Lower leg skin (tissue), 4 donors: Measurements from ENCODE around the gene NHERF1. TPM values are rescaled to one million over a fixed set of nuclear protein-coding genes. Genes with fewer than 3 reads are reported as not detected.

Experiments used
- DNase-seq, 2 donors: peaks; one replicate each; pipeline ENCODE4 v3.0.0-alpha.2; 2019; ENCODE audit warnings: low spot score in 2 of 2
- H3K4me3 ChIP-seq: fragments of 200-600 bp; sonication (generic); 2 replicates; pipeline ENCODE4 v1.5.1; 2017; ENCODE audit warnings: mild to moderate bottlenecking, low read depth; ENCODE audit not compliant: poor library complexity, severe bottlenecking
- POLR2A ChIP-seq, 2 donors: fragments of 450-650 bp; IDR thresholded peaks; one replicate each; pipeline ENCODE4 v1.6.1; 2016 to 2017; ENCODE audit warnings: antibody characterized with exemption in 2 of 2, mild to moderate bottlenecking in 1 of 2, moderate library complexity in 1 of 2
- WGBS, 2 donors: methylation state at CpG; one replicate each; pipeline ENCODE4 v1.1.5; 2018; 5-methylcytosine and 5-hydroxymethylcytosine counted together
- intact Hi-C: fragments of 100-400 bp; cut with DNase I; formaldehyde crosslinking; loops from one replicate; pipeline ENCODE4 v1.15.0; 2023; ENCODE audit warnings: low total_unique reads
- total RNA-seq, 4 donors: library from RNA; depleted of rRNA; stranded (reverse); fragments of >200 nt; gene quantifications; one replicate each; pipeline ENCODE4 v1.1.0, GENCODE V29; 2016
- TF ChIP-seq, protein P1 (sequence below), 3 donors: fragments of 450-650 bp; IDR thresholded peaks; one replicate each; pipeline ENCODE4 v1.5.1; 2016; ENCODE audit warnings: antibody characterized with exemption in 3 of 3, mild to moderate bottlenecking in 3 of 3, moderate library complexity in 2 of 3

The NHERF1 gene
- total RNA-seq, 4 donors from 2014 or later = 47.6 to 67.7 (median 58.6) TPM

DNA sequence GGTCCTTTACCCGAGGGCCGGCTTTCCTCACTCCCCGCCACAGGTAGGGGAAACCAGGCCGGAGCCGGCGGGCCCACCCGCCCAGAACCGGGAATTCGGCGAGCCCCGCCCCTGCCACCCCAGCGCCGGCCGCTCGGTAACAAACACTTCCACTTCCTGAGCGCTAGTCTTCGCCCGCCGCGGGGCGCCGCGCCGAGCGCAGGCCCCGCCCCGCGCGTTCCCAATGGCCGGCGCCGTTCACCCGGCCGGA lies 224 bp upstream of the NHERF1 start:
- TF ChIP-seq, protein P1, sequence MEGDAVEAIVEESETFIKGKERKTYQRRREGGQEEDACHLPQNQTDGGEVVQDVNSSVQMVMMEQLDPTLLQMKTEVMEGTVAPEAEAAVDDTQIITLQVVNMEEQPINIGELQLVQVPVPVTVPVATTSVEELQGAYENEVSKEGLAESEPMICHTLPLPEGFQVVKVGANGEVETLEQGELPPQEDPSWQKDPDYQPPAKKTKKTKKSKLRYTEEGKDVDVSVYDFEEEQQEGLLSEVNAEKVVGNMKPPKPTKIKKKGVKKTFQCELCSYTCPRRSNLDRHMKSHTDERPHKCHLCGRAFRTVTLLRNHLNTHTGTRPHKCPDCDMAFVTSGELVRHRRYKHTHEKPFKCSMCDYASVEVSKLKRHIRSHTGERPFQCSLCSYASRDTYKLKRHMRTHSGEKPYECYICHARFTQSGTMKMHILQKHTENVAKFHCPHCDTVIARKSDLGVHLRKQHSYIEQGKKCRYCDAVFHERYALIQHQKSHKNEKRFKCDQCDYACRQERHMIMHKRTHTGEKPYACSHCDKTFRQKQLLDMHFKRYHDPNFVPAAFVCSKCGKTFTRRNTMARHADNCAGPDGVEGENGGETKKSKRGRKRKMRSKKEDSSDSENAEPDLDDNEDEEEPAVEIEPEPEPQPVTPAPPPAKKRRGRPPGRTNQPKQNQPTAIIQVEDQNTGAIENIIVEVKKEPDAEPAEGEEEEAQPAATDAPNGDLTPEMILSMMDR (IDR thresholded peaks at IDR 0.05) = no peak
- no peak for TF ChIP-seq POLR2A (IDR thresholded peaks at IDR 0.05)
- no peak for DNase-seq
- 0 to 1% methylated on average over 7 to 30 of the region's 34 CpGs for WGBS, 2 donors
- H3K4me3 ChIP-seq = no peak overlapping the region
- intact Hi-C loops = loop anchor here (10.0 kb wide), 1 partner anchor 117 kb away; no protein-coding TSS in a partner anchor

DNA sequence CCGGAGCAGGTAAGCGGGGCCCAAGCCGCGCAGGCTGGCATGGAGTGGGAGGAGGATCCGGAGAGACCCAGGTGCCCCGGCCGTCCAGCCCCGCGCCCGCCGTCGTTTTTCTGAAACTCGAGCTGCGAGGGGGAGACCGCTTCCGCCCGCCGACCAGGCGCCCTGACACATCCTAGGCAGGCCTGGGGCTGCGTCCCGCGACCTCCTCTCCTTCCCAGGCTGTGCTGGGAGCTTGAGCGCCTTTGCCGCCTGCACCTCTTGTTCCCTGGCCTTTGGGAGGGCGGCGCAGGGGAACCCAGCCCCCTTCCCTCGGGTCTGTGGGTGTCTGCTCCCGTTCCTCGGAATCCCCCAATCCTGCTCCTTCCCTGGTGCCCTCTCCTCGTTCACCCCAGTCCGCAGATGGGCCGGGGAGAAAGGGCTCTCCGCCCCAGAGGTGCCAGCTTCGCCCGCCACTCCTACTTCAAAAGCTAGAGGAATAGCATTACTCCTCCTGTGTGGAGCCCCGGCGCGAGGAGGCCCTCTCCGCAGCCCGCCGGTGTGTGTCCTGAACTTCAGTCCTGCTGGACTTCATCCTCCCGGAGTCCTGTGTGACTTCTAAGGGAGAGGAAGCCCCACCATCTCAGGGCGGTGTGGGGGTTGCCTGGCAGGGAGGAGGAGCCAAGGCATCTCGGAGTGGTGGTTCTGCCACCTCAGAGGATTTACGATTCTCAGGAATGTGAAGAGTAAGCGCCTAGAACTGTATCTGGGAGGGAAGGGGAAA lies 1.0 kb downstream of the NHERF1 start:
- WGBS, 2 donors = 6 to 11% methylated on average over 23 to 36 of the region's 46 CpGs
- intact Hi-C loops = loop anchor here (10.0 kb wide), 1 partner anchor 115 kb away; no protein-coding TSS in a partner anchor
- H3K4me3 ChIP-seq = peak overlapping the region; percentile 98
- DNase-seq = no peak
- TF ChIP-seq, protein P1 (IDR thresholded peaks at IDR 0.05) = no peak
- no peak for TF ChIP-seq POLR2A (IDR thresholded peaks at IDR 0.05)

DNA sequence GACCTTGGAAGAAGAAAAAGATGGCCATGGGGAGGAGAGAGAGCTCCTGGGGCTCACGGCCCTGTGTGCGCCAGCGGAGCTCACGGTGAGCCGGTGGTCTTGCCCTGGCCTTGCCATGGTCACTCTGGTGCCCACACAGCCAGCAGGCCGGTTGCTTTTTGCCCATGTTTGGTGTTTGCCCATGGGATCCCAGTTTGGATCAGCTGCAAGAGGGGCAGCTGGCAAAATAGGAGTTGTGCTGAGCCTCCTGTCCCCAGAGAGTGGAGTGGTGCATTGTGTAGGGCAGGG lies 1.6 kb downstream of the NHERF1 start:
- WGBS, 2 donors = 46 to 68% methylated on average over 6 of the region's 6 CpGs
- peak overlapping the region; percentile 98 for H3K4me3 ChIP-seq
- TF ChIP-seq POLR2A (IDR thresholded peaks at IDR 0.05) = no peak
- TF ChIP-seq, protein P1 (IDR thresholded peaks at IDR 0.05) = no peak
- no peak for DNase-seq
- intact Hi-C loops = no loop called here

DNA sequence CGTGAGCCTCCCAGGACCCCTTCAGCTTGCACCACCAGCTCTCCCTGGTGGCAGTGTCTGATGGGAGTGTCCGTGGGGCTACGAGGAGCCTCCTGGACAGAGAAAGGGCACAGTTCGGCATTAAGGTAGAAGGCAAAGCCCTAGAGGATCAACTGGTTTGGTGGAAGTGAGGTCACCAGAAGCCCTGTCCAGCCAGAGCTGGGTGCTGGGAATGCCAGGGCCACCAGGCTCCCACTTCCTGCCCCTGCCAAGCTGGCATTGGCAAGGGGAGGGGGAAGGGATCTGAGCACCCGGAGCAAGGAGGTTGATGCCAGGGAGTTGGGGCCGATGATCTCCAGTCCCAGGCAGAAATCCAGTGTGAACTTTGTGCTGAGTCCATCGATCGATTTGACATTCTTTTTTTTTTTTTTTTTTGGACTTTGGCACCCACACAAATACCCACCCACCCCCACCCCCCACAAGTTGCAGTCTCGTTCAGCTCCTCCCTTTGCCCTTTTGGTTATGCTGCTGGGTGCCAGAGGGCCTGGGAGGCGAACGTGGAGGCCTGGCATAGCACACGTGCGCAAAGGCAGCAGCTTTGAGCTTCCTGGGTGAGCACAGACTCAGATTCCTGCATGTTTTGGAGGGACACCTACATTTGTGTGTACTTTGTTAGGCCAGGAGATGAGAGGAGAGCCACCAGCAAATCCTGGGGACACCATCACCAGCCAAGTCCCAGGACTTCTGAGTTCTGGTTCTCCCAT lies 2.1 kb downstream of the NHERF1 start:
- 41 to 44% methylated on average over 13 of the region's 13 CpGs for WGBS, 2 donors
- DNase-seq = no peak
- intact Hi-C loops = no loop called here
- no peak overlapping the region for H3K4me3 ChIP-seq
- TF ChIP-seq, protein P1 (IDR thresholded peaks at IDR 0.05) = no peak
- no peak for TF ChIP-seq POLR2A (IDR thresholded peaks at IDR 0.05)

DNA sequence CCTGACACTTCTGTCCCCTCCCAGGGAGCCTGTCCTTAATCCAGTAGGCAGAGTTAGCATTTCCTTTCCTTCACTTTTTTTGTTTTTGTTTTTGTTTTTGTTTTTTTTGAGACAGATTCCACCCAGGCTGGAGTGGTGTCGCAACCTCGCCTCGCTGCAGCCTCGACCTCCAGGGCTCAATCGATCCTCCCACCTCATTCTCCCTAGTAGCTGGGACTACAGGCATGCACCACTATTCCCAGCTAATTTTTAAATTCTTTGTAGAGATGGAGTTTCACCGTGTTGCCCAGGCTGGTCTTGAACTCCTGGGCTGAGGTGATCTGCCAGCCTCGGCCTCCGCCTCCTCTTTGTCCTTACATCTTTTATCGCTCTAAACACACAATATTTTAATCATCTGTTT lies 4.0 kb downstream of the NHERF1 start:
- DNase-seq = no peak
- TF ChIP-seq, protein P1 (IDR thresholded peaks at IDR 0.05) = no peak
- TF ChIP-seq POLR2A (IDR thresholded peaks at IDR 0.05) = no peak
- WGBS, 2 donors = 86 to 89% methylated on average over 9 of the region's 9 CpGs
- H3K4me3 ChIP-seq = no peak overlapping the region
- intact Hi-C loops = no loop called here
